SIG-M5 treated with dmso at 0.1 percent for 504 hours (cell line): ENCODE data around the gene AQP10.
"Not testable (repeated sequence)": the region's sequence is repeated elsewhere in the genome, so short reads cannot be mapped to it uniquely, and the experiment has no call there.

Source experiments
- DNase-seq: peaks from one replicate; lab custom pipeline; 2025; ENCODE audit not compliant: unreplicated experiment; lab: John Stamatoyannopoulos, UW

Gene AQP10

GRCh38 chr1:154323493-154323892, 2.6 kb downstream of the AQP10 start:
- no peak for DNase-seq

- DNase-seq: no peak
Observed at GRCh38 chr1:154324241-154324640, 3.3 kb downstream of the AQP10 start.

GRCh38 chr1:154324669-154325582, 4.0 kb downstream of the AQP10 start, which contains the start of gene ATP8B2:
ATP8B2 (plus strand) TSS chr1:154325525; CDS start chr1:154328142, 2,617 bp downstream.
- peak; percentile 75 for DNase-seq

- peak; percentile 74 for DNase-seq
Observed at GRCh38 chr1:154325583-154326545, 5.0 kb downstream of the AQP10 start.

GRCh38 chr1:154326546-154327465, 5.9 kb downstream of the AQP10 start:
- no peak for DNase-seq

GRCh38 chr1:154327466-154328317, 6.8 kb downstream of the AQP10 start:
- DNase-seq: no peak

GRCh38 chr1:154328318-154329151, 7.6 kb downstream of the AQP10 start:
- peak; percentile 49 for DNase-seq

- DNase-seq: no peak
Observed at GRCh38 chr1:154329152-154329521, 8.2 kb downstream of the AQP10 start.

GRCh38 chr1:154329551-154330131, 8.7 kb downstream of the AQP10 start:
- no peak for DNase-seq

- DNase-seq: no peak
Observed at GRCh38 chr1:154330669-154331068, 9.8 kb downstream of the AQP10 start.

- no peak for DNase-seq
Observed at GRCh38 chr1:154334079-154335024, 13.5 kb downstream of the AQP10 start.

- peak; percentile 89 for DNase-seq
Observed at GRCh38 chr1:154335025-154335714, 14.3 kb downstream of the AQP10 start.

- DNase-seq: no peak
Observed at GRCh38 chr1:154337253-154337894, 16.5 kb downstream of the AQP10 start.

- DNase-seq: no peak
Observed at GRCh38 chr1:154338875-154339274, 18.0 kb downstream of the AQP10 start.

GRCh38 chr1:154341366-154341765, 20.5 kb downstream of the AQP10 start:
- DNase-seq: not testable (repeated sequence)

GRCh38 chr1:154342132-154342531, 21.2 kb downstream of the AQP10 start:
- no peak for DNase-seq
